HG03025 (cell line): Measurements from ENCODE around the gene CDKL1.
"Not testable (repeated sequence)": the region's sequence is repeated elsewhere in the genome, so short reads cannot be mapped to it uniquely, and the experiment has no call there.

Experiments used
- ATAC-seq: cut with Tn5 transposase; IDR thresholded peaks from one replicate; pipeline ENCODE4 v1.9.1; 2021; ENCODE audit warnings: mild to moderate bottlenecking, moderate library complexity; ENCODE audit not compliant: unreplicated experiment, low FRiP score

CDKL1 gene

DNA sequence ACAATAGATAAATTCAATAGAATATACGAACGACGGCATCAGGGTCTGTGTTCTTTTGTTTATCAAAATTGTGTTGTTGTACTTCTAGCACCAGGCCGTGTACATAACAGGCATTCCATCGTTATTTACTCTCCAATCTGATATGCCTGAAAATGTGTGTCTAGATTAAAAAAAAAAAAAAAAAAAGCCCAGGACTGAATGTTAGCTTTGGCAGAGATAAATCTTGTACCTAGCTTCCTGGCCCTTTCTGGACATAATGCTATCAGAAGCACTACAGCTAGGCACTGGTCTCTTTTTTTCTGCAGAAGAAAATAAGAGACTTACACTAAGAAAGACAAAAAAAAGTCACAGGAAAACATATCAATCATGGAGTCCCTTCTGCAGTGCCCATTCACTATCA lies 37.0 kb downstream of the CDKL1 start:
- no peak for ATAC-seq

DNA sequence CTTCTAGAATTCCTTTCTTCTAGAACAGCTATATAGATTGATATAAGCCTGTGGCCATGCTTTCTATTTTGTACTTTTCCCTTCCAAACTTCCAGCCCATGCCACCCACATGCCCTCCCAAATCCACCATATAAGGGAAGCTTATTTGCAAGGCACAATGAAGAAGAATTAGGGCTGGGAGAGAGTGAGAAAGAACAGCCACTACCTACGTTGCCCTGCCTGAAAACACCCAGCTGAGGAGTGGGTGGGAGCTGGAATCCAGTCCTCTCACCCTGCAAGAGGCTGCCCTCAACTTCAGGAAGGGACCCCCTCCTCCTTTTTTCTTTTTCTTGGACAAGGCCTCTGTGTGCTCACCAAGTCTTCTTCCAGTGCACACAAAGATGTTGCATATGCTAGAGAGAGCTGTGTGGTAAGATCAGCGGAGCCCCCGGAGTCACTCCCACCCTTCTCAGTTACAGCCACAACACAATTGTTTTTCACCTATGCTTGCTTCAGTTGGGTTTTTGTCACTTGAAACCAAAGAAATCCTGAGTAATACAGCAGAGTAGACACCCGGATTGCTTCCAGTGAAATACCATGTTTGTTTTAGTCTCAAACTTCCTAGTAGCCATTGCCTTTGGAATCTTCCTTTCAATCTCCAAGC lies 38.8 kb downstream of the CDKL1 start:
- ATAC-seq = no peak

DNA sequence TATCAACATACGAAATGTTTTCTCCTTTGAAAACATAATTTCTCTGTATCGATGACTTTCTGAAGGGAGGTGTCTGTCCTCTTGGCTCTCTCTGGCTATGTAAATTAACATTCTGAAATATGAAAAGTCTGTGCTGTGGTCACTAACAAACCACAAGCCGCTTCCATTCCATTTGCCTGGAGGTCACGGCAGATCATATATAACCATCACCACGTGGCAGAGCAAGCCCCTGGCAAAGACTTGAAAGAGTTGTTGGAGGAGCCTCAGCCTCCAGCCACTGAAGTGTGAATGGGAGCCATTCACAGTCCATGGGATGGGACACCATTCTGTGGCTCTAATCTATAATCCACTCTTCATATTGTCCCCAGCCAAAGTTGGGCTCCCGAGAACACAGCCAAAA lies 39.6 kb downstream of the CDKL1 start:
- no peak for ATAC-seq

DNA sequence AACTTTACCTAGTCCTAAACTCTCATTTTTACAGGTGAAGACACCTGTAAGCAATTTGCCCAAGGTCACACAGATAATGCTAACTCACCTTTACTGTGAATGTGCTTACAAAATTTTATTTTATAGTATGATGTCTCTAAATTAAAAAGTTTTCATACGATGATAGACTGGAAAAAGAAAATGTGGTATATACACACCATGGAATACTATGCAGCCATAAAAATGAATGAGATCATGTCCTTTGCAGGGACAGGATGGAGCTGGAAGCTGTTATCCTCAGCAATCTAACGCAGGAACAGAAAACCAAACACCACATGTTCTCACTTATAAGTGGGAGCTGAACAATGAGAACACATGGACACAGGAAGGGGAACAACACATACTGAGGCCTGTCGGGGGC lies 40.4 kb downstream of the CDKL1 start:
- not testable (repeated sequence) for ATAC-seq

DNA sequence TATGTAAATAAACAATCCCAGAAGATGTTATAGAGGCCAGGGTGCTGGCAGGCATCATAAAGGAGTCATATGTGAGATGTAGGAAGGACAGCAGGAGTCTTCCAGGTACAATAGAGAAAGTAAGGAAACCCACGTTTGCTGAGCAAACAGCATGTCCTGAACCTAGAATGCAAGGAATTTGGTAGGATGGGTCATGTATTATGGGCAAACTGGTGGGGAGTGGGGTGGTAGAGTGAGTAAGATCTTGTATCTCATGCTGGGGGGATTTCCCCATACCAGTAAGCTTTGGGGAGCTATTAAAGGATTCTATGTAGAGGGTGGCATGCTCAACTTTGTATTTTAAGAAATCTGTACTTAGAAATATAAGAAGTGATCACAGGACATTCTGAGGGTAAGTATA lies 41.0 kb downstream of the CDKL1 start:
- no peak for ATAC-seq

DNA sequence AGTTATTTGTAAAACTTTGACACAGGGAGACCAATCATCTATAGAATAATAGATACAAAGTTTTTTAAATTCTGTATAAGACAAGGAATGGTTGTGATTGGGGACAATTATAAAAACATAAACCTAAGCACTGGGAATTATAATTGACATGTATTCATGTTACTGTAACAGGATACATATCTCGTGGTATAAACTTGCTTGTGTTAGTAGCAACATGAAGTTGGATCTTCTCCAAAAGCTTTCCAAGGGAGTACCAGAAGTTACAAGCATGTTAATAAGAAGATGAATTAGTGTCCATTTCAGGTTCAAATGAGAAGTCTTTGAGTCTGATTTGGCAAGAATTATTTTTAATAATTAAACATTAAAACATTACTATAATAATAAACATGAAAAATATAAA lies 42.2 kb downstream of the CDKL1 start:
- ATAC-seq = no peak

DNA sequence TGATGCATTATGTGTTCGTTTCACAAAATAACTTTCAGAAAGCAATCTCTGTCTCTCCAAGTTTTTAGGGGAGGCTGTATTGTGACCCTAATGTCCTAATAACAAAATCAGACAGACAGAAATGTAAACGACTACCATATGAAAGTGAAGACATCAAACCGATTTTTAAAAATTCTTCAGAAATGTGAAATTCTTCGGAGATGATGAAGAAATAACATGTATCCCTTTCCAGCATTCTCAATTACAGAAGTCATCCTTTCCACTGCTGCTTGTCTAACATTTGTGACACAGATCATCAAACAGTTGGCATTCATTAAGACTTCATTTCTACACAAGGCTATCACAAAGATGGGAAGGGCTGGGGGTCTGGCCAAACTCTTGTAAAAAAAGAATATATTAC lies 43.6 kb downstream of the CDKL1 start:
- ATAC-seq = no peak

DNA sequence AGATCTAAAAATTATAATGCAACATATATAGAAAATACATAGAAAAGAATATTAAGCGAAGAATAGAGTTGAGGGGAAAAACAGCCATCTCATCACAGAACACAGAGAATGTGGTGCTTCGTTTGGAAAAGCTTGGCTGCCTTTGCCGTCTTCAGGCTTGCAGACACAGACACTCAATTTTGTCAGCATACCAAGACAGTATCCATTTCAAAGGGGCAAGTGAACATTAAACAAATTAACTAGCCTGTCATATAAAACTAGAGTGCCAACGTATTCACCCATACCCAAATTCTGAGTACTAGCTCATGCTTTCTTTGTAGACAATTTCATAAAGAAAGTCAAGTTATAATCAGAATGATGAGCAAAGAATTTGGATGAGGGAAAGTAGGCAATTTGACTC lies 44.1 kb downstream of the CDKL1 start:
- ATAC-seq = no peak

DNA sequence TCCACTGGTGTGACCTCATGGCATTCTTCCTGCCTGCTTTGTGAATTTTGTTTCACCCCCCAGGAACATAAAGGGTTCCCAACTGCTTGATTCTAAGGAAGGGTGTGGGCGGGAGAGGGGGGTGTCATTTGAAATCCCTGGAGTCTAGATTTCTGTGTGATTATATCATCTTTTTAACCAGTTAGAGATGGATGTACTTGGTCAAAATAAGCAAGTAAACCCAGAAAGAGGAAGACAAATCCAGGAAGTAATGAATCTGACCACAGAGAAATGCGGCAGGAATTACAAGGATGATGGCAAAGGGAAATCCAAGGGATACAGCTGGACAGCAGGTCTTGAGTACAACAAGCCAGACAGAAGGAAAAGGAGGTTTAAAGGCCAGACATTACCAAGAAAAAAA lies 45.7 kb downstream of the CDKL1 start:
- ATAC-seq = no peak

DNA sequence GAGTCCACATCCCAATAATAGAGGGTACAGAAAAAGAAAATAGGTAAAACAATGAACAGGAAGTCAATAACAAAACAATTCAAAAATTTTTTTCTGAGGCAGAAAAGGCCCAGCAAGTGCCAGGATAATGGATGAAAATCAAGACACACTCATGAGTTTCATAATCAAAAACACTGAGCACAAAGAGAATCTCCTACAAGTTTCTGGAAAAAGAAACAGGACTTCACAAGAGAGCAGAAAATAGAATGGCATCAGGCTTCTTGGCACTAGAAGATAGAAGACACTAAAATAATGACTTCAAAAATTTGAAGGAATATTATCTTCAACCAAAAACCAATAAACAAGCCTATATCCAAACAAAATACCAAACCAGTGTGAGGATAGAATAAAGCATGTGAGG lies 47.7 kb downstream of the CDKL1 start:
- no peak for ATAC-seq

DNA sequence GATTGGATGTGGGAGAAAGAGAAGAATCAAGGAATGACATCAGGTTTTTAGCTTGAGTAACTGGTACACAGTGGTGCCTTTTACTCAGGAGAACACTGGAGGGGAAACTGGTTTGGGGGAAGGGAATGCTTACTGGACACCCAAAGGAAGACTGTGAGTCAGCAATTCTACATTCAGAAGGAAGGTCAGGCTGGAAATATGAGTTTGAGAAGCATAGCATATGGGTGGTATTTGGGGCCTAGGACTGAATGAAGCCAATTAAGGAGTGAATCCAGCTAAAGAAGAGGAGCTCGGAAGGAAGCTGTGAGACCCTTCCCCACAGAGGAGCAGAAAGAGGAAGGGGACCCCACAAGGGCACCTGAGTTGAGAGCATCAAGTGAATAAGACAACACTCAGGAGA lies 49.2 kb downstream of the CDKL1 start:
- ATAC-seq = no peak

DNA sequence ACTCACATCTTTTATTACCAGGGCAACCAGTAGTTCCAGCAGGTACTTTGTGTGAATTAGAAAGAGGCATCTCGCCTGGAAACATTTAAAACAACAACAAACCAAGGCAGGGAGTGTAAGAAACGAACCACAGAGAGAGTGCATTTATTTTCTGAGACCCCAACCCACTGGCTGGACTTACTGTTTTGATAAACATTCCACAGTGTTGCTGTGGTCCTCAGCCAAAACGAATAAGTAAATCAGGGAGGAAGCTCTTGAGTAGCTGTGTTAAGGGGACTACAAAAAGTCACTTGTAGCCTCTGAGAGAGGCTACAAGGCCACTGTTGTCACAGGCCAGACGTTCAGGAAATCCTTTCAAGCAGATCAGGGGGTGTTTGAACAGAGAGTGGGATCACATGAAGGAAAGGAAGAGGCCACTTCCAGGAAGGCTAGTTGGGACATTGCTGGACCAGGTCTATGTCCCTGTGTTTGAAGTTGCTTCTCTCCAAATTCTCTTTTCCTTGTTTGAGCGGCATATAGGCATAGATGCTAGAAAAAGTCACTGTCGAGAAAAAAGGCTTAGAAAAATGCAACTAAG lies 50.7 kb downstream of the CDKL1 start:
- ATAC-seq = no peak

DNA sequence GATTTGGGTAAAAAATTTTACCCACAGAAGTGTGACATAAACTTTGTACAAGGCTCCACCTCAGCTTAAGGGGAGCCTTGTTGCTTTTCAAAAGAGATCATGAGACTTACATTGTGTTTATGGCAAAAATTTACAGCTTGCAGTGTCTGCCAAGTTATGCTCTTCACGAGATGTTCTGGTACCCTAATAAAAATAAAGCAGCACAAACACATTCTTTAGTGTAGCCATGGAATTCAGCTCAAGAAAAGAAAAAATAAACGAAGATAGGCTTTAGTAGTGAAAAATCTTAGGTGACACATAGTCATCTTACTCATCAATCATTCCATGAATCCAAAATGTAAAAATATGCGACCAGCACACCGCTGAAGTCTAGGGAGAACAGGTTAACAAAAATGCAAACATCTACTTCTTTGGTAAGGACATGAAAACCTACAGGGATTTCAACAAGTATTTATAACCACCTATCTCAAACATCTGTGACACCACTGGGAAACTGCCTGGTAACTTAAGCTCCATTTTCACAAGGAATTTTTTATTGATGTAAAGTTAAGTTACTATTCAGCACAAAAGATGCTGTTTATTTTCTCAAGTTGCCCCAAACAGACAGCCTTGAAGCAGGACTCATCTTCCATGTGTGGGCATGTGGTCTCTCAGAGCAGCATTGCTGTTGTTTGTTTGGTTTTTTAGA lies 51.7 kb downstream of the CDKL1 start:
- no peak for ATAC-seq

DNA sequence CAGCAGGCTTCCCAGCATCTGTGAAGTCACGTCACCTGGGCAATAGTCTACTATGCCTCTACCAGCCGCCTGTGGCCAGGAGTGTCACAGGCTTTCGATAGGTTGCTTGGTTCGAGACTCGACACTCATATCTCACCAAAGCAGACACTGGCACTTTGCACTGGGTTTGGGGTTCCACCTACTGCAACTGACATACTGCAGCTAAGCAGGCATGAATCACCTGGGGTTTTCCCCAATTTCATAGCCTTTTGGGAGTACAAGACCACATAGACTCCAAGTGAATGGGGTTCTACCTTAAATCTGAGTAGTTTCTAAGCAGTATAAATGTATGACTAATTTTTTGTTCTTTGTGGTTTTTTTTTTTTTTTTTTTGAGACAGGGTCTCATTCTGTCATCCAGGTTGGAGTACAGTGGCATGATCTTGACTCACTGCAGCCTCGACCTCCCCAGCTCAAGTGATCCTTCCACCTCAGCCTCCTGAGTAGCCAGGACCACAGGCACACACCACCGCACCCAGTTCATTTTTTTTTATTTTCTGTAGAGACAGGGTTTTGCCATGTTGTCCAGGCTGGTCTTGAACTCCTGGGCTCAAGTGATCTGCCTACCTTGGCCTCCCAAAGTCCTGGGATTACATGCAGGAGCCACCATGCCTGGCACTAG lies 52.4 kb downstream of the CDKL1 start:
- peak; percentile 57 for ATAC-seq

DNA sequence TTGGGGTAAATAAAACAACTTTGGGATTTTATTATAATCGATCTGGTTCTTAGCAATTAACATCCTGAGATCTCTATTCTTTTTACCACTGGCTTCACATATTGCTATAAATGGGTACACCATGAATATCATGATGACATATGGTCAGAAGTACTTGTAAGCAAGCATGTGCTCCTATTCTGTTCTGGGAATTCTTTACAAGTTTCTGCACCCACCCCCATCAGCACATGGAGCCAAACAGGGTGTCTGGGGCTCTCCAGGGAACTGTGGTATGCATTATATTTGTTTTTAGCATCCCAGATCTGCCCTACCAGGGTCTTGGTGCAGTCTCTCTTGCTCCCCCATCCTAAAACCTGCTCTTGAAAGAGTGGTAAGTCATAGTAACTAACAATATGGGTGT lies 53.2 kb downstream of the CDKL1 start:
- ATAC-seq = no peak

DNA sequence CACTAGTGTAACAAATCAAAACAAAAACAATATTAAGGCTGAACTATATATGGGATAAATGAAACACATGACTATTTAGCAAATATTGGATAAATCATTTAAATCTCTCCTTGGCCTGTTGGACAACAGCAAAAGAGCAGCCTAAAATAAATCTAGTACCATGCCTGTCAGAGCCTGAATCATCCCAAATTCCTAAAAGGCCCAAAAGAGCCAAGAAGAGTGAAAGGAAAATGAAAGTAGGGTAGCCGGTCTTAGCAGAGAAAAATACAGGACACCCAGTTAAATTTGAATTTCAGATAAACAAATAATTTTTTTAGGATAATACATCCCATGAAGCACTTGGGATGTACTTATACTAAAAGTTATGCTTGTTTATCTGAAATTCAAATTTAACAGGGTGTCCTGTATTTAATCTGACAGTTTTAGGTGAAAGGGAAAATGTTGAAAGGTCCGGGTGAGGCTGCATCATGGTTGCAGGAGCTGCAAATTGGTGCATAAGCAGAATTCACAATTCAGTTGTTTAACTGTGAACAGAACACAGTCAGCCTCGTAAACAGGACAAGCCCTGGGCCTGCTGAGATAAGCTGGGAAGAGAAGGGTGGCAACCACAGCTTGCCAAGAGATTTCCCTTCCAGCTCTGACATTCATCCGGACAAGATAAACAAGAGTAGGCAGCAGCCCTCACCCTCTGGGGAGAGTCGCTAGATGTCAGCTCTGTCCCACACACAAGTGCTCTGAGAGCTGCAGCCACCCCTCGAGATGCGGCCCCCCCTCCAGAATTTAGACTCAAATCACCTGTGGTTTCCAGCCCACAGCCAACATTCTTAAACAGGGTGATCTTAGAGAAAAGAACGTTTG lies 54.2 kb downstream of the CDKL1 start:
- ATAC-seq = no peak

DNA sequence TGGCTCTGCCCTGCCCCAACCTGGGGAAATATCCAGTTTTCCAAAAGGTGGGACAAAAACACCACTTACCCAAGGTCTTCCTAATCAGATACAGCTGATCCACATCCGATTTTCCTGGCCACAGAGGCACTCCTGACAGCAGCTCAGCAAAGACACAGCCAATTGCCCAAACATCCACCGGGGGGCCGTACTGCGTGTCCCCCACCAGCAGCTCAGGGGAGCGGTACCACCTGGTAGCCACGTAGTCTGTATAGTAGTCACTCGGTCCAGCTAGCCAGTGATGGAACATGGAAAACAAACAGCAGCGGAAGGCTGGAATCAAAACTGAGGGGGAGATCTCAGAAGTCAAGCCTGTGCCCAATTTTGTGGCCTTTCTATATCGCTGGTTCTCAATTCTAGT lies 55.7 kb downstream of the CDKL1 start:
- ATAC-seq = no peak

DNA sequence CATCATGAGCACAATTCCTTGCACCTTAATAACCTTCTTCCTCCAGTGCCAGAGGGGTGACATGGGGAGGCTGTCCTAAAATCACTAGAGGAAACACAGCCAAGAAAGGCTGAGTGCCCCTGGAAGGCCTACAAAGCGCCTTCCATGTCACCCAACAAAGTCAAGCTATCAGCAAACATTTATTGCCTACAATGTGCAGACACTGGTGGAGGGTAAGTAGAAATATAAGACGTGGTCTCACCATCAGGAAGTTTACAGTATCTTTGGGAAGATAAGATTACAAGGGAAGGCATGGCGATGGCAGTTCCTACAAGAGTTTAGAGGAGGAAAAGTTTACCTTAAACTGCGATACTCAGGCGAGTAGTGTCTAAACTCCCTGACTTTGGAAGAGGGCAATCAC lies 56.6 kb downstream of the CDKL1 start:
- no peak for ATAC-seq

DNA sequence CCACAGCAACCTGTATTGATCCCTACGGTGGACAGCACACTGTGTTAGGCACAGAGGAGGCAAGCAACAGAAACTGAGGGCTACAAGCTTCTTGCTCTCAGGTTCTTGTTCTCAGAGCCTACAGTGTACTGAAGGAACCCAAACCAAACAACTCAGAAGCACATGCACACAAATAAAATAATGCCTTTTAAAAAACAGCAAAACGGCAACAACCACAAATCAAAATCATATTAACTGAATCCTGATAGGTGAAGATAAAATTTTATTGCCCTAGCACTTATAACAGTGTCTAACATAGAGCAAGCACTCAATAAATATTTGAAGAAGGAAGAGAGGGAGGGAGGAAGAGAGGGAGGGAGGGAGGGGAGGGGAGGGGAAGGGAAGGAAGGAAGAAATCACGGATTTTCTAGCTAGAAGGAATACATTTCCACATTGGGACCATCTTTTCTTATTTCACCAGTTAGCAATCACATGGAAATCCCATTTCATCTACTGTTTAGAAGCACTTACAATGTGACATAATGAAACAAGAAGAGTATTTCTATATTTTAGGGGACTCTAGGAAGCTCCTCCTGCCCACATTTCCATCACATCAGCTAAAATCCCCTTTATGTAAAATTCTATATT lies 57.4 kb downstream of the CDKL1 start:
- no peak for ATAC-seq

DNA sequence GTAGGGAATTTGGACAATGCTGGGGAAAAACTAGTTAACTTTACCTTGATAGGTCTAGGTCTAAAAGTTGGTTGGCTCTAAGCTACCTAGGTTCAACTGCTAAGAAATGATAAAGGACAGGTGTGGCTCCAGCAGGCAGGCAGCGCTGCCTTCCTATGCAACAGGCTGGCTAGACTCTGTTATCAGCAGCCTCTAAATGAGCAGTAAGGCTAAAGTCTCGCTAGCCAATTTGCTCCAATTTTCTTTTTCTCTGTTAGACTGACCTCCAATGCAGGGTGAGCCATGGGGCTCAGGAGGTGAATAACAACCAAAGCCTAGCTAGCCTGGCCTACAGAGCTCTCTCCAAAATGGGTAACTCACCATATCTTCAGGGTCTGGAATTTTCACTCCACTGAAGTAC lies 58.1 kb downstream of the CDKL1 start:
- no peak for ATAC-seq
